ENCODE results near the gene PLA2G4A. TPM values are rescaled to one million over a fixed set of nuclear protein-coding genes. Genes with fewer than 3 reads are reported as not detected.

PLA2G4A gene
- total RNA-seq, 1 donor from 2014 or later: not detected

GRCh38 chr1:187034501-187034900, 205.8 kb downstream of the PLA2G4A start:
- Mint-ChIP-seq H3K27me3 (no peaks in the 10 kb centered on the region), H3K9me3 (peaks cover 3% of the 10 kb centered on the region), H3K4me1 (no peaks in the 10 kb centered on the region), H3K4me3 (no peak overlapping the region), H3K27ac (no peak overlapping the region), H3K36me3 (ENCODE audit: low read depth) (no peaks in the 10 kb centered on the region)
- POLR2A ChIA-PET: no interaction called here
- ATAC-seq (ENCODE audit: low read depth) (no peak), DNase-seq (no peak)
- TF ChIP-seq CTCF (IDR thresholded peaks at IDR 0.05): no peak
- intact Hi-C loops (cut with micrococcal nuclease): no loop called here
- CTCF ChIA-PET: no interaction called here

- Mint-ChIP-seq H3K9me3 (no peaks in the 10 kb centered on the region), H3K36me3 (ENCODE audit: low read depth) (no peaks in the 10 kb centered on the region), H3K27ac (no peak overlapping the region), H3K4me1 (no peaks in the 10 kb centered on the region), H3K27me3 (no peaks in the 10 kb centered on the region), H3K4me3 (no peak overlapping the region)
- POLR2A ChIA-PET: no interaction called here
- ATAC-seq (ENCODE audit: low read depth) (no peak), DNase-seq (no peak)
- intact Hi-C loops (cut with micrococcal nuclease): no loop called here
- no peak for TF ChIP-seq CTCF (IDR thresholded peaks at IDR 0.05)
- CTCF ChIA-PET: no interaction called here
Observed at GRCh38 chr1:187037973-187038553, 209.3 kb downstream of the PLA2G4A start.

Other genes with a start within 250 kb of the PLA2G4A start
- gene PTGS2, start 148.5 kb upstream of the PLA2G4A start, total RNA-seq: 0.10 TPM in 1 of 2 replicates, not detected in the other

Data from activated B cell treated with CpG ODN at 0.5 μM for 24 hours (primary cell).